Activated naive CD8-positive, alpha-beta T cell treated with anti-CD3 and anti-CD28 coated beads for 36 hours (primary cell): Measurements from ENCODE around the gene OR52I2. TPM values are rescaled to one million over a fixed set of nuclear protein-coding genes. Genes with fewer than 3 reads are reported as not detected.

Experiments
- DNase-seq: peaks from one replicate; pipeline ENCODE4 v3.0.0; 2021
- H3K27ac Mint-ChIP-seq: one replicate; pipeline ENCODE4 v1.8.0; 2022; ENCODE audit warnings: mild to moderate bottlenecking, moderate library complexity, mixed read lengths
- H3K27me3 Mint-ChIP-seq: one replicate; pipeline ENCODE4 v1.8.0; 2022; ENCODE audit warnings: mild to moderate bottlenecking, mixed read lengths
- H3K36me3 Mint-ChIP-seq: one replicate; pipeline ENCODE4 v1.8.0; 2021; ENCODE audit warnings: mild to moderate bottlenecking, mixed read lengths
- H3K4me1 Mint-ChIP-seq: one replicate; pipeline ENCODE4 v1.8.0; 2021; ENCODE audit warnings: mixed read lengths
- H3K4me3 Mint-ChIP-seq: one replicate; pipeline ENCODE4 v1.8.0; 2022; ENCODE audit warnings: mild to moderate bottlenecking, moderate library complexity, mixed read lengths
- H3K9me3 Mint-ChIP-seq: one replicate; pipeline ENCODE4 v1.8.0; 2022; ENCODE audit warnings: mixed read lengths
- total RNA-seq, 2 experiments: library from RNA; stranded (reverse); gene quantifications; one replicate each; pipeline ENCODE4 v1.2.3, GENCODE V29; 2021

Gene OR52I2
- total RNA-seq, 2 experiments from 2014 or later, result not detected

DNA sequence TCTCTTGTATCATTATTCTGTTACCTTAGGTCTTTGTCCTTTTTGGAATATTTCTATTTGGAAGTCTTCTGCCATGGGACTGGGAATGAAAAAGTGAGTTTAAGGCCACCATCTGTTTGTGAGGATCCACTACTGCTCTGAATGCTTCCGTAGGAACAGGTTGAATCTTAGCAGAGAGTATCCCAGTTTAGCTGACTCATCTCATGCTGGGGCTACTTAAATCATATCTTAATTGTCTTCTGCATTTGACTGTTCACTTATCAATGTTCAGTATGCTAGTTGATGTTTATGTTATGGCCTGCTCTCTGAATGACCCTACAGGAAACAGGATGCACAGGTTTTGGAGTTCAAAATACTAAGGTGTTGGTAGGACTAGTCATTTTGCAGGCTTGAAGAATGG, 1.4 kb upstream of the OR52I2 start:
- no peak for DNase-seq
- Mint-ChIP-seq H3K4me3 (no peak overlapping the region), H3K9me3 (no peaks in the 10 kb centered on the region), H3K36me3 (no peaks in the 10 kb centered on the region), H3K27me3 (peaks cover 43% of the 10 kb centered on the region), H3K4me1 (peaks cover 6% of the 10 kb centered on the region), H3K27ac (no peak overlapping the region)

DNA sequence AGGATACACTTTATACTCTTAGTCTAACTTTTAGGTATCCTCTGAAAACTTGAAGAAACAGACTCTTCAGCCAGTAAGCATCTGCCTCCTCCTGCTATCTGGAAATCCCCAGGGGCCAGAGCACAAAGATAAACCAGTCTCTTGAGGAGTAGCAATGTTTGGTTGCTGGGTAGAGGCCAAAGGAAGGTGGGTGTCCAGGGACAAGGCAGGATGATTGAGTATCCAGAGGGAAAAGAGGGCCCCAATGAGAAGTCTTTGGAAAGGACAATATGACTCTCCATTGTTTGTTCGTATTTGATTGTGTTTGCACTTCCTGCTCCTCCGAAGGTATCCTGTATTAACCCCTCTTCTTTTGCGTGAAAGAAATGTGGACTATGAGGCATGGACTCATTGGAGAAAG, 7.5 kb downstream of the OR52I2 start:
- Mint-ChIP-seq H3K4me1 (no peaks in the 10 kb centered on the region), H3K27ac (no peak overlapping the region)
- DNase-seq, result no peak

DNA sequence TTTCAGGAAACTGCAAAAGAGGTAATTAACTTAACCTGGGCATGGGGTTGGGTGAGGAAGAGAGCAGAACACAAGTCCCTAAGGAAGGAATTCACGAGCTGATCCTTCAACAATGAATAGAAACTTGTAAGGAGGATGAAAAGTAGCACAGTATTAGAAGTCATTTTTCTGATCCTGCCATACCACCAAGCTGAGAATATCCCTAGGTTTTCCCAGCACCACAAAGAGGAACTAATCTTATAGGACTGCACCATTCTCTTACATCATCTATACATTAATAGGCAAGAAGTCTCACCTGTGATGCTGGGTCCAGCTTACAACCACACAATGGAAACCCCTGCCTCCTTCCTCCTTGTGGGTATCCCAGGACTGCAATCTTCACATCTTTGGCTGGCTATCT, 12.2 kb downstream of the OR52I2 start, which contains the start of gene OR52I1:
Gene OR52I1, plus strand, starts transcription at position 301 of the 400 bp plus-strand sequence. Its CDS starts 0 bp downstream, at position 301.
- H3K27me3 Mint-ChIP-seq, result no peaks in the 10 kb centered on the region
- H3K27ac Mint-ChIP-seq, result no peak within 1 kb of the TSS
- H3K9me3 Mint-ChIP-seq, result no peaks in the 10 kb centered on the region
- H3K36me3 Mint-ChIP-seq, result peaks cover 9% of the 10 kb centered on the region
- no peak for DNase-seq
- no peaks in the 10 kb centered on the region for H3K4me1 Mint-ChIP-seq
- H3K4me3 Mint-ChIP-seq, result no peak within 1 kb of the TSS

More for the DNA sequence above, 7.5 kb downstream of the OR52I2 start:
- Mint-ChIP-seq H3K27me3 (peaks cover 6% of the 10 kb centered on the region), H3K9me3 (no peaks in the 10 kb centered on the region), H3K4me3 (no peak overlapping the region), H3K36me3 (peaks cover 2% of the 10 kb centered on the region)

DNA sequence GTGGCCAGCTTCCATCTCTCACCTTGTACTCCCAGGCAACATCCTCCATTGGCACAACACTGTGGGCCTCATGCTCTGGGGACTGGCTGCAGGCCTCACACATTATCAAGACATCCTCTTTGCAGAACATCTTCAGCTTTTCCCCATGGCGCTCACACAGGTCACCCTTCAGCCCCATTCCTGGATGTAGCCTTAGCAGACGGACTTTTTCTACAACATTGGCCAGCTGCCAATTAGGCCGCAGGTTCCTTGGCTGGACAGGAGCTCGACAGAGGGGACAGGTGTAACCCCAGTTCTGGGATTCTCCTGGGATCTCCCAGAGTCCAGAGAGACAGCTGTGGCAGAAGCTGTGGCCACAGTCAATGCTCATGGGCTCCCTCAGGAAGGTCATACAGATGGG, 23.5 kb downstream of the OR52I2 start:
- Mint-ChIP-seq H3K36me3 (peaks cover 11% of the 10 kb centered on the region), H3K27me3 (no peaks in the 10 kb centered on the region), H3K4me1 (peaks cover 43% of the 10 kb centered on the region), H3K9me3 (no peaks in the 10 kb centered on the region), H3K27ac (no peak overlapping the region), H3K4me3 (no peak overlapping the region)
- DNase-seq, result no peak

DNA sequence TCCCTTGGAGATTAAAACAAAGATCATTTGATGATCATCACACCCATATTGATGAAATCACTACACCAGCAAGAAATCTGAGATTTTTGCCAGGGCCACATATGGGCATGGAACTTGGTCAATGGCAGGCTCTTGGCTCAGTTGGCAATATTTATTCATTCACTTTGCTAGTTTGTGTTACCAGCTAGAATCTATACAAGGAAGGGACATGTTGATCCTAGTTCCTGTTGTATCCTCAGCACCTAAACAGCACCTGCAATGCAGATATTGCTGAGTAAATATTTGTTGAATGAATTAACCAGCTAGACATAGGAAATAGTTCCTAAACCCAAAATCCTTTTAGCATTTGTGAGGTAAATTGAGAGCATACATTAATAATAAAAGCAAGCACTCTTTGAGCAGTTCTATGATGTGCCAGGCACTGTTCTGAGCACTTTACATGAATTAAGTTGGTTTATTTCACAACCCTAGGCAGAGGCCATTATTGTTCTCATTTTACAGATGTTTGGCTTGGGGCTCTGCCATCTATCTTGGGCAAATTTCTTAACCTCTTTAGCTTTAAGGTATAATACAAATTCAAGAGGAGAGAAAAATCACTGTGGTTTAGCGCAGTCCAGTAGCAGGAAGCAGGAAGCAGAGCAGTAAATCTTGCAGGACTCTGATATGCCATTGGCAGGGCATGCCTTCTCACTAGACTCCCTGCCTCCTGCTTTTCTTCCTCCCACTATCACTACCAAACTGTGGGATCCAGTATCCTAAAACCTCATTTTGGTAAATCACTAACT, 24.9 kb downstream of the OR52I2 start:
- peaks cover 49% of the 10 kb centered on the region for H3K4me1 Mint-ChIP-seq
- no peak for DNase-seq
- no peak overlapping the region for H3K27ac Mint-ChIP-seq
- no peaks in the 10 kb centered on the region for H3K27me3 Mint-ChIP-seq
- H3K4me3 Mint-ChIP-seq, result peak overlapping the region; percentile 91
- H3K36me3 Mint-ChIP-seq, result peaks cover 4% of the 10 kb centered on the region
- H3K9me3 Mint-ChIP-seq, result no peaks in the 10 kb centered on the region

DNA sequence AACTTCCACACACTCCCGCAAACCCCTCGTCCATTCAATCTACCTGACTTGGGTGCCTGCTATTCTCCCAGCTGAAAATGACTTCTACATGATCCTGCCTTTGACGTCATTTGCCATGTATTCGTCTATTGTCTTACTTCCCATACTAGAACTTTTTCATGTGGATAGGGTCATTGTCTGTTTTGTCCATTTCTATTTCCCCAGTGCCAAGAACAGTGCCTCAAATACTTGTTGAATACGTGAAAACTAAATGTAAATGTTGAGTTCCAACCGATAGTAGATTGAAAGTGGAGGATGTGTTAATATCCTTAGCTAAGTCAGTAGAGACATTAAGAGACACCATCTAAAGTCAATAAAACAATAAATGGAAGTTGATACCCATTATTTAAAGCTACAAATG, 25.6 kb downstream of the OR52I2 start:
- H3K27me3 Mint-ChIP-seq, result no peaks in the 10 kb centered on the region
- H3K4me1 Mint-ChIP-seq, result peaks cover 49% of the 10 kb centered on the region
- no peak for DNase-seq
- peaks cover 4% of the 10 kb centered on the region for H3K36me3 Mint-ChIP-seq
- no peaks in the 10 kb centered on the region for H3K9me3 Mint-ChIP-seq
- H3K4me3 Mint-ChIP-seq, result peak overlapping the region; percentile 91
- peak overlapping the region; percentile 86 for H3K27ac Mint-ChIP-seq

DNA sequence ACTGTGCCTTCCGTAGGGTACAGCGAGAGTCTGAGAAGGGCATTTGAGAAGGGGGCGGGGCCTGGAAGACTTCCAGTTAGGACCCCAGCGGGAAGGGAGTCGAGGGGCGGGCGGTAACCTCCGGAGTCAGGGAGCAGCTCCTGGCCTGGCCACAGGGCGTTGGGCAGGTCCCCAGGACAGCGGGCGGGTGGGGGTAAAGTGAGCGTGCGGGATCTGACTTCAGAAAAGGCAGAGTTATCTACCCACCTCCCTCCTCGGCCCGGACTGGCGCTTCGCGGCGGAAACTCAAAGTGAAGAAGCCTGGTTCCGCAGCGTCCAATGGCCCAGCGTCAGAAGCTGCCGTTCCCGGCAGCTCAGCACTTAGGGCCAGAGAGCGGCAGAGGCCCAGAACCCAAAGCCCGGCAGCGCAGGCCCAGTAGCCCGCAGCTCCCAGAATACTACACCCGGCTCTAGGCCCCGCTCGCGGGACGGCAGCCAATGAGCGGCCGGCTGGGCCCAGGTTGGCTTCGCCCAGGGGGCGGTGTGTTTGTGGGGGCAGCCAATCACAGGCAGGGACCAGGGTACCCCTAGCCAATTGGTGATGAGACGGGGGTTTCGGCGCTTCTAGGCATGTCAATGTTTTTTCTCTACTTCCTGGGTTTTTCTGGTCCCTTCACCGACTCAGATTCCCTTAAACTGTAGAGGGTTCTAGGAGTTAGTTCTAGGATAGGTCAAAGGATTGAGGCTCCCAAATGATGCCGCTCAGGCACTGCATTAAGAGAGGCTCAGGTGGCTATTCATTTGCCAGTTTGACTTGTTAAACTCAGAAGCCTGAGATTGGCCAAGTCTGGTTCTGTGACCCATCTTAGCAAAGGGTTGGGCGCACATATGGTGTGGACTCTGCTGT, 26.5 kb downstream of the OR52I2 start, which contains the start of gene TRIM68:
Gene TRIM68, minus strand, starts transcription at position 451 of the 886 bp plus-strand sequence. CDS start 2,727 bp downstream, outside the sequence.
- Mint-ChIP-seq H3K36me3 (peaks cover 4% of the 10 kb centered on the region), H3K4me3 (peak within 1 kb of the TSS; percentile 91), H3K27ac (peak within 1 kb of the TSS; percentile 86), H3K27me3 (no peaks in the 10 kb centered on the region), H3K9me3 (no peaks in the 10 kb centered on the region), H3K4me1 (peaks cover 47% of the 10 kb centered on the region)
- DNase-seq, result peak; percentile 96

DNA sequence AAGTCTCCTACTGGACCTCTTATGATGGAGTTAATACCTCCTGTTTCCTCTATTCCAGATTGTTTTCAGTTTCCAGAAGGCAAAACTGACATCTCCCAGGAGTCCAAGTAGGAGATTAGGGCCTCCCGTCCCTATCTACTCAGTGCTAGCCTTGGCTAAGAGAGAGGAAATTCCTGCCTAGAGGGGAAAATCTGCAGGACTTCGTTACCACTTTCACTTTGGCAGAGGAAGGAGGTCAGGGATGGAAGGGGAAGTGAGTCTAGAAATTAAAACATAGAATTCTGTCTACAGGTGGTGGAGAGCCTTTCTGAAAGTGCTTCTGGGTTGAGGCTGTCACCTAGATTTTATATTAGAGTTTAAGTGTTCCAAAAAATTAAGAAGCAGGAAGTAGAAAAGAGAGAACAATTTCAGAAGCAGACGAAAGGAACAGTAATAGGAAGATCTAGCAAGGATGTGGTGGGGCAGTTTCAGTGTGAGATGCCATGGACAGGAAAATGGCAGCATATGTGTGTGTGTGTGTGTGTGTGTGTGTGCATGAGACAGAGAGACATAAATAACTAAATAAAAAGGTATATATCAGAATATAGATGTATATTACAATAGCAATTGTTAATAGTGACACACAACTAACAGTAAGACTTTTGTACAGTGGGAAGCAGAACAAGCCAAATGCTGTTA, 28.9 kb downstream of the OR52I2 start:
- Mint-ChIP-seq H3K4me1 (peaks cover 37% of the 10 kb centered on the region), H3K4me3 (peak overlapping the region; percentile 64), H3K27ac (peak overlapping the region; percentile 76), H3K9me3 (no peaks in the 10 kb centered on the region), H3K27me3 (no peaks in the 10 kb centered on the region), H3K36me3 (no peaks in the 10 kb centered on the region)
- peak; percentile 11 for DNase-seq

DNA sequence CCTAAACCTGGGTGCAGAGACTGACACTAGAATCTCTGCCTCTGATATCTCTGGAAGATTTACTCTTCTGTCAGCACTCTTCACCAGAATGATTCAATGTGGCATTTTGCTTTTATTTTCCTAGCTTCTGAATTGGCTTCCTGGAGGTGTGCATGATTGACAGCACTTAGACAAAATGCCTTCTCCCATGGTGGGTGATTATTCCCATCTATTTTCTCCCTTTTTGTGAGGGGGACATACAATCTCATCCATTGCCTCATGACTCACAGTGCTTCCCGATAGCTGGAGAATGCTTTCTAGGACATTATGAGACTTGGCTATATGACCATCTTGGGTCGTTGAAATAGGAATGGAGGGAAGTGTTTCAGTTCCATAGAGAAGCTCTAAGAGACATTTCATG, 30.4 kb downstream of the OR52I2 start:
- H3K36me3 Mint-ChIP-seq, result no peaks in the 10 kb centered on the region
- peaks cover 3% of the 10 kb centered on the region for H3K27me3 Mint-ChIP-seq
- DNase-seq, result no peak
- H3K27ac Mint-ChIP-seq, result no peak overlapping the region
- H3K9me3 Mint-ChIP-seq, result no peaks in the 10 kb centered on the region
- H3K4me1 Mint-ChIP-seq, result peaks cover 29% of the 10 kb centered on the region
- H3K4me3 Mint-ChIP-seq, result no peak overlapping the region

DNA sequence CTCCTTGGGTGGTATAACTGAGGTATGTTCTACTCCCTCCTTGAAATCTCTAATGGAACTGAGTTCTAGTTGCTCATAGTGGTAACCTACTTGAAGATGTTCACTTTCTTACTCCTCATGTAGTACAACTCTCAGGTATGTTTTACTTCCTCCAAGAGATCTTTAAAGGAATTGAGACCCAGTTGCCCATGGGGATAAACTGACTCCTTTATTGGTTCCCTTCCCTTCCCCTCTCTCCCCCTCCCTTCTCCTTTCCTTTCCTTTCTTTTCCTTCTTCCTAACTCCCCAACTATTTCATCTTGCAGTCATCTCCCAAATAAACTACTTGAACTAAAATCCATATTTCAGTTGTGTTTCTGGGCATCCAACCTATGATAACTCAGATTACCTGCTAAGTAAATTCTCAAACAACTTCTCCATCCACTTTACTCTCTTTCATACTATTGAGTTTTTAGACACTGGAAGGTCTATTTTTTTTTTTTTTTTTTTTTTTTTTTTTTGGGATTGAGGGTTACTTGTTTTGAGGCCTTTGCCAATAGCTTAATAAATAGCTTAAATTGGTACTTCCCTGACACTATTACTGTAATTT, 34.4 kb downstream of the OR52I2 start:
- DNase-seq, result no peak
- no peaks in the 10 kb centered on the region for H3K9me3 Mint-ChIP-seq
- peaks cover 8% of the 10 kb centered on the region for H3K27me3 Mint-ChIP-seq
- no peak overlapping the region for H3K27ac Mint-ChIP-seq
- H3K4me3 Mint-ChIP-seq, result no peak overlapping the region
- peaks cover 4% of the 10 kb centered on the region for H3K4me1 Mint-ChIP-seq
- no peaks in the 10 kb centered on the region for H3K36me3 Mint-ChIP-seq

DNA sequence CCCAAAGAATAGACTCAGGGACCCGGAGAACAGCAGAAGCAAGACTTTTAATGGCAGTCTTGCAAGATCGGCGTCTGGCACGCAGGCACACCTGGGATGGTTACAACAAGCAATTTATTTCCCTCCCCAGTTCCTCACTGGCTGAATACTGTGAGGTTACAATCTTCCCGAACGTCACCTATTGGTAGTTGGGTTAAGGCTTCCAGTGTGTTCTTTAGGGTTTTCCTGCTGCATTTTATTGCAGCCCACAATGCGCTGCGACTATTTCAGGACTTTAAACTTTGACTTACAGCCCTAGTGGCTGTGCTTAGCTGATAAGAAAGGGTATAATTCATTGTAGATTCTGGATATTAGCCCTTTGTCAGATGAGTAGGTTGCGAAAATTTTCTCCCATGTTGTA, 38.0 kb downstream of the OR52I2 start:
- peaks cover 8% of the 10 kb centered on the region for H3K27me3 Mint-ChIP-seq
- H3K27ac Mint-ChIP-seq, result no peak overlapping the region
- H3K4me1 Mint-ChIP-seq, result peaks cover 4% of the 10 kb centered on the region

DNA sequence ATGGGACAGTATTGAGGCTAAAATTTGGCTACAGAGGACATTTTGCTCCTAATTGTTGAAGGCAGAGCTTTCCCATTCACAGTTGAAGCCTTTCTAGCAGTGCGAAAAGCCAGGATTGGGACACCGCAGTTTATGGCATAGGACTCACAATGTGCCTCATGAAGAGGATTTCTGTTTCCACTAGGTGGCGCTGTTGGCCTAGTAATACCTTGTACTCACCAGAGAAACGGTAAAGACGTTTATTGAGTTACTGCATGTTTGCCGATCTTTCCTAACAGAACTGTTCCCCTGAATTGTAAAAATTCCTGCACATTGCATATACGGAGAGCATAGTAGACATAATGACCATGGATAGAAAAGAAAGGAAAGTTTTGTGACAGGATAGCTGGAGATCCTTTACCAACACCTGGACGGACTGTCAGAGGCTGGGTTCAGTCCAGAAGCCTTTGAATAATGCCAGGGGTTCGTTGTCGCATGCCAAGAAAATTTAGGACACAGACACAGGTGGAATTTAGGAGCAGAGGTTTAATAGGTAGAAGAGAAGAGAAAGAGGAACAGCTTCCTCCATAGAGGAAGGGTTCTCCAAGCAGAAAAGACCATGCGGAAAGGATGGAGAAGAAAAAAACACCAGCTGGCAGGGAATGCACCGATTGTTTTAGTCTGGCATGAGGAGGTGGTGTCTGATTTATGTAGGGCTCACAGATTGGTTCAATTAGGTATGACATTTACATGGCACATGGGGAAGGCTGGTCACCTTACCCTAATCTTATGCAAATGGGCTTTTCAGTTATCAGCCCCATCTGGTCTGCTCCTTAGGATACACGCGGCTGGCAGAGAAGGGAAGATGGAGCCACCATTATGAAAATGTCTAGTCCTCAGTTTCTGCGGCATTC, 44.9 kb downstream of the OR52I2 start:
- Mint-ChIP-seq H3K36me3 (peaks cover 6% of the 10 kb centered on the region), H3K4me3 (no peak overlapping the region), H3K9me3 (peaks cover 6% of the 10 kb centered on the region), H3K27me3 (peaks cover 39% of the 10 kb centered on the region), H3K27ac (no peak overlapping the region), H3K4me1 (no peaks in the 10 kb centered on the region)
- peak; percentile 36 for DNase-seq

More for the DNA sequence above, 38.0 kb downstream of the OR52I2 start:
- DNase-seq, result no peak
- Mint-ChIP-seq H3K36me3 (no peaks in the 10 kb centered on the region), H3K4me3 (no peak overlapping the region), H3K9me3 (no peaks in the 10 kb centered on the region)

DNA sequence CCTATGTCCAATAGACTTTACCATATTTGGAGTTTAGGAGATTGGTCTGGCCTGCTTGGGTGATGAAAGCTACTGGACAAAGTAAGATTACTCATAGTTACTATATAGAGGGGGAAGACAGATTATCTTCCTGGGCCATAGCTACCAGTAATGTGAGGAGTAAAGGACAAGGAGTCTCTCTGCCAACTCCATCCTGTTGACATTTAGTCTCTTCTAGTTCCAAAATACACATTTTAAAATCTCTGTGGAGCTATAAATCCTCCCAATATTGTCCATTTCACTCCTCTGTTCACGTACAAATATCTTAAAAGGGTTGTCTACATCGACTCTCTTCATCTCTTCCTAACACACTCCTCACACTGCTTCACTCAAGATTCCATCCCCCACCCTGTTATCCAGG, 54.6 kb downstream of the OR52I2 start:
- H3K4me1 Mint-ChIP-seq, result no peaks in the 10 kb centered on the region
- H3K27ac Mint-ChIP-seq, result no peak overlapping the region
- H3K9me3 Mint-ChIP-seq, result no peaks in the 10 kb centered on the region
- H3K4me3 Mint-ChIP-seq, result no peak overlapping the region
- H3K27me3 Mint-ChIP-seq, result peaks cover 16% of the 10 kb centered on the region
- DNase-seq, result no peak
- no peaks in the 10 kb centered on the region for H3K36me3 Mint-ChIP-seq
